ENCODE data around the gene ZGRF1.
"Not testable (repeated sequence)": the region's sequence is repeated elsewhere in the genome, so short reads cannot be mapped to it uniquely, and the experiment has no call there.

Gene ZGRF1, protein sequence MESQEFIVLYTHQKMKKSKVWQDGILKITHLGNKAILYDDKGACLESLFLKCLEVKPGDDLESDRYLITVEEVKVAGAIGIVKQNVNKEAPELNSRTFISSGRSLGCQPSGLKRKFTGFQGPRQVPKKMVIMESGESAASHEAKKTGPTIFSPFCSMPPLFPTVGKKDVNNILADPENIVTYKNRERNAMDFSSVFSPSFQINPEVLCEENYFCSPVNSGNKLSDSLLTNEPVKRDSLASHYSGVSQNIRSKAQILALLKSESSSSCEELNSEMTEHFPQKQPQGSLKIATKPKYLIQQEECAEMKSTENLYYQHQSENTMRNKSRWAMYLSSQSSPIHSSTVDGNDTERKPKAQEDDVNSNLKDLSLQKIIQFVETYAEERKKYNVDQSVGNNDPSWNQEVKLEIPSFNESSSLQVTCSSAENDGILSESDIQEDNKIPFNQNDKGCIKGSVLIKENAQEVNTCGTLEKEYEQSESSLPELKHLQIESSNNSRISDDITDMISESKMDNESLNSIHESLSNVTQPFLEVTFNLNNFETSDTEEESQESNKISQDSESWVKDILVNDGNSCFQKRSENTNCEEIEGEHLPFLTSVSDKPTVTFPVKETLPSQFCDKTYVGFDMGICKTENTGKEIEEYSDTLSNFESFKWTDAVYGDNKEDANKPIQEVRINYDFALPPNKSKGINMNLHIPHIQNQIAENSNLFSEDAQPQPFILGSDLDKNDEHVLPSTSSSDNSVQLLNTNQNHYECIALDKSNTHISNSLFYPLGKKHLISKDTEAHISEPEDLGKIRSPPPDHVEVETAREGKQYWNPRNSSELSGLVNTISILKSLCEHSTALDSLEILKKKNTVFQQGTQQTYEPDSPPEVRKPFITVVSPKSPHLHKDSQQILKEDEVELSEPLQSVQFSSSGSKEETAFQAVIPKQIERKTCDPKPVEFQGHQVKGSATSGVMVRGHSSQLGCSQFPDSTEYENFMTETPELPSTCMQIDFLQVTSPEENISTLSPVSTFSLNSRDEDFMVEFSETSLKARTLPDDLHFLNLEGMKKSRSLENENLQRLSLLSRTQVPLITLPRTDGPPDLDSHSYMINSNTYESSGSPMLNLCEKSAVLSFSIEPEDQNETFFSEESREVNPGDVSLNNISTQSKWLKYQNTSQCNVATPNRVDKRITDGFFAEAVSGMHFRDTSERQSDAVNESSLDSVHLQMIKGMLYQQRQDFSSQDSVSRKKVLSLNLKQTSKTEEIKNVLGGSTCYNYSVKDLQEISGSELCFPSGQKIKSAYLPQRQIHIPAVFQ (N-terminal part only)

DNA sequence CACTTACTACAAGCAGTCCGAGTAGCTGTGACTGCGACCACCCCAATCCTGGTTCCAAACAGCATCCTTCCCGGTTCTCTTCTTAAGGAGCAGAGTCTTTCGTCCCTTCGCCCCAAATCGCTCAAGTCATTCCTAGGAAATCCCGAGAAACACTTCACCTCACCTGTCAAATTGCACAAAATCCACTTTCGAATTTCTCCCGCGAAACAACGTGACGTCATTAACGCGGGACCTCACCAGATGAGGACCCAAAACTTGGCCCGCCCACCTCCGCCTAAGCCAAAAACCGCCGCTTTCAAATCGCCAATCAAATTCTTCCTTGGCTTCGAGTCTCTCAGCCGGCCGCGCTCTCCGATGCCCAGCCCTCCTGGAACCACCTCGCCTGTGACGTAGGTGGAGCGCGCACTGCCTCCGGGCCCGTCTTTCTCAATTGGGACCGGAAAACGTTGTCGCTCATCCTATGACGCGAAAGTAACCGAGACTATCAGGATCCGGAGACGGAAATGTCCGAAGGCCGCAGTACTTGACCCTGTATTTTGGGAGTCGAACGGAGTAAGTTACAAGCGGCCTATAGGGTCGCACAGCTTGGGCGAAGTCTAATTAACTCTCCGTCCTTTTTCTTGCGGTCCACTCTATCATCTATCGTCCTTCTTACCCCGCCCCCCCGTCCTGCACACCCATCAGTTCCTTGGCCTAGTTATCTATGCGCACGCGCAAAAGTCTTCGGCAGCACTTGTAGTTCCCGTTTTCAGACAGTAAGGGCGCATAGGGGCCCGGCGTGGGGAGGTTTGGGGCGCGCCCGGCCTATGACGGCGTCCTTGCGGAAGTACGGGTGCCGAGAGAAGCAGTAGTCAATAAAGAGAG is at the start of gene ZGRF1, which contains the start of gene LARP7:
Gene ZGRF1 (minus strand): TSS at position 222 of the 864 bp plus-strand sequence. CDS start 3,733 bp downstream, outside the sequence.
Gene LARP7 (plus strand): TSS at position 456 of the 864 bp plus-strand sequence. CDS start 7,527 bp downstream, outside the sequence.
- DNase-seq = peak; percentile 93

DNA sequence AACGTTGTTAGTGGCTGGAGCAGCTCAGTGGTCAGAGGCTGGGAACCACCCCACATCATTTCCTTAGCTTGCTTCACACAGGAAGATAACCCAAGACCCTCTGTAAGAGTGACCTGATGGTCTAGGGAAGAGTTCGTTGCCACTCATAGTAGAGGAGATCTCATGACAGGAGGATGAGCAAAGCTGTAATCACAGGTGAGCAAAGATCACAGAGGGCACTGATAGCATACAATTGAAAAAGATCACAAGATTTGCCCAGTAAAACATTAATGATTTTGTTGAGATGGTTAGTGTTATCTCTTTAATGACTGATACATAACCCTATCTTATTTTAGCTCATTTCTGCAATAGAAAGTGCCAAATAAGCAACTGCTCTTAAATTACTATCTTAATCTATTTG is 44.3 kb upstream of the ZGRF1 start:
- no peak for DNase-seq

DNA sequence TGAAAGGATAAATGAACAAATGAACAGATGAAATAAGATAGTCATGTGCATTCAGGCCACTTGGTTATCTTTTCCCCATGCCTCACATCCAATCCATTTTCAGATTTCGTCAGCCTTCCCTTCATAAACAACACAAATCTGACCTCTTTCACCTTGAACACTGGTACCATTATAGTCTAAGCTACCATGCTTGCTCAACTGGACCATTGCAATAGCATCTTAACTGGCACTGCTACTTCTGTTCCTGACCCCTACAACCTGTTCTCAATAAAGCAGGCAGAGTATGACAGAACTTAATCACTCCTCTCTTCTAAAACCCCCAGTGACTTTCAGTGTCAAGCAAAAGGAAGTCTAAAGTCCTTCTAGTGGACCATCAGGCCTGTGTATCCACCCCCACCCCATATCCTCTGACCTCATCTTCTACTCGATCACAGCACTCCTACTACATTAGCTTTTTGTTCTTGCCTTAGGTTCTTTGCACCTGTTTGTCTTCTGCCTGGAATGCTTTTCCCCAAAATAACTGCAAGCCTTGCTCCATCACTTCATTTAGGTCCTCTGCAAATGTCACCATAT is 40.9 kb upstream of the ZGRF1 start:
- DNase-seq = no peak

DNA sequence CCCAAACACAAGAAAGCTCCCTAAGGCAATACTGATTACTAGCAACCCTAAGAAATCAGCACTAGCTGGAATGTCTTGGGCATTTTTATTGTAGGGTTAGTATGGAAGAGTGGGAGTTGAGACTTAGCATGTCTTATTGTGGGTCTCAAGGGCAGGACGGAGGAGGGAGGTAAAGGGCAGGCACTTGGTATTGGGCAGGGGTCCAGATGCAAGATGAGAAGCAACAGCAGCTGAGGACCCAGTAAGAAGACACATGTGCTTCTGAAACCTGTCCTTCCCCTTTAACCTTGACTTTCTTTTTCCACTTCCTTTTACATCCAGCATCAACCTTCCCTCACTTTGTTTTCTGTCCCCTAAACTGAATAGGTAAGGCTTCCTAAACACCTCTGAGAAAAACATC is 37.7 kb upstream of the ZGRF1 start:
- DNase-seq = no peak

DNA sequence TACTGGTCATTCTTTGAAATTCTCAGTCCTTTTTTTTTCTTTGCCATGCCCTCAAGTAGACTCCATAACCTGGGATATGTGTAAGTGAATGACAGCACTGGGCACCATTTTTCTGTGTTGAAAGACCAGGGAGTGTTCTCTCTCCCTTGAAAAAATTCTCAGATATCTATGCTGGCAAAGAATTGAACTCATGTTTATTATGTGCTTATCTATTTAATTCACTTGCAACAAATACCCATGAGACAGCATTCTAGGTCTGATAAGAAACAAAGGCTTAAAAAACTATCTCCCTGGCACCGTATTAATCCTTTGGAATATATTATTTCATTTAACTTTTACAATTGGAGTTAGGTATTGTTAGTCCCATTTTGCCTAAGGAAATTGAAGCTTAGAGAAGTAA is 37.0 kb upstream of the ZGRF1 start:
- DNase-seq = no peak

DNA sequence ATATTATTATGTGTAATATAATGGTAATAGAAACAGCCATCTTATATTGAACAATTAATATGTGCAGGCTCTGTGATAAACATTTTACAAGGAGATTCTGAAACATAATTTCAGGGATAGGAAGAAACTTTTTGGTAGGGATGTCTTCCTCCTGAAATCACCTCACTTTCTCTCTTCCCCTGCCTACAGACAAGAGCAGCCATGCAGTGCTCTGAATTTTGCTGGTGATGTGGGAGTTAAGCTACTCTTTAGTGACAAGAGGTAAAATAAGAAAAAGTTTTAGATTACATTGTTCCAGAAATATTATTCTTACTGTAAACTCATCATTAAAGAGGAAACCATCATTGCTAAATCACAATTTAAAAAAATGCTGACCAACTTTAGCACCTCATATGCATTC is 36.4 kb upstream of the ZGRF1 start:
- no peak for DNase-seq

DNA sequence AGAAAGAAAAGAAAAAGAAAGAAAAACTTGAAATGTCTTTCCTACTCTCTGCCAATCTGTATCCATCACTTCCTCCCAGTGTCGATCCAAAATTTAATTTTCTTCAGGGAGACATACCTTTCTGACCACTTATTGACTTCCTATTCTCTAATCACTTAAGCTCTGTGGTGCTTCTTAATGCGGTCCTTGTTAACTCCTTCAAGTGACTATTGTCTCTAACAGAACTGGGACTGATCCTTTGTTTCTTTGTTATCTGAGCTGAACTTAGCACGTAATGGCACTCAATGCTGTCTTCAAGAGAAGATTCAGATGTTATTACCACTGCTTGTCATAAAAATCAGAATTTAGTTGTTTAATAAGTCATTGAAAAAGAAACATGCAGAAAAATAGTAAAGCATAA is 31.4 kb upstream of the ZGRF1 start:
- DNase-seq = no peak

DNA sequence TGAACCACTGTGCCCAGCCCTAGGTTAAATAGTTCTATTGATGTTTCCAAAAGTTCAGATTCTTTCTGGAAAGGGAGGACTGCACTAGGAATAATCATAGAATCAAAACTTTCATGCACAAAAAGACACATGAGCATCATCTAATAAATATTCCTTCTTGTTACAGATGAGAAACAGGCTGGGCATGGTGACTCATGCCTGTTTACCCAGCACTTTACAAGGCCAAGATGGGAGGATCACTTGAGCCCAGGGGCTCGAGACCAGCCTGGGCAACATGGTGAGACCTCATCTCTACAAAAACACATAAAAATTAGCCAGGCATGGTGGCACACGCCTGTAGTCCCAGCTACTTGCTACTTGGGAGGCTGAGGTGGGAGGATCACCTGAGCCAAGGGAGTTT is 27.9 kb upstream of the ZGRF1 start:
- no peak for DNase-seq

DNA sequence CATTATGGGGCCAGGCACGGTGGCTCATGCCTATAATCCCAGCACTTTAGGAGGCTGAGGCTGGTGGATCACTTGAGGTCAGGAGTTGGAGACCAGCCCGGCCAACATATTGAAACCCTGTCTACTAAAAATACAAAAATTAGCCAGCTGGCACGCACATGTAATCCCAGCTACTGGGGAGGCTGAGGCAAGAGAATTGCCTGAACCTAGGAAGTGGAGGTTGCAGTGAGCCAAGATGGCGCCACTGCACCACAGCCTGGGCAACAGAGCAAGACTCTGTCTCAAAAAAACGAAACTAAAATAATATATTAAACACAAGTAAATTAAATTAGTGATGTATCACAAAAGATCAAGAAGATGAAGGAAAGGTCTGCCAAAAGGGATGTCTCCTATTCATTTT is 19.4 kb upstream of the ZGRF1 start:
- not testable (repeated sequence) for DNase-seq

DNA sequence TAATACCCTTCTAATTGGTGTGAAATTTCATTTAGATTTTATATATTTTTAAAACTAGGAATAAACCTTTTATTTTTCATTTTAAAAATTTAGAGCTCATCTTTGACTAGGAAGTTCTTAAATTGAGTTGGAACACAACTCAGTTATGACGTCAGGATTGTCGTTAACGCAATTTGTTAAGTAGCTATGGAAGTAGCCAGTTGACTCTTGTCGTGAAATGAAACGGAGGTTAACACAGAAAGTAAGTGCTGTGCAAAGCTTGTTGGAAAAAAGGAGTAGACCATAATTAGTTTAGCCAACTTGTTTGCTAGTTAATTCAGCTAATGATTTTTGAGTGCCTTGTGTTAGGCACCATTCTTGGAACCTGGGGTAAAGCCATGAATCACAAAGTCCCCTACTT is 18.6 kb upstream of the ZGRF1 start:
- DNase-seq = no peak

DNA sequence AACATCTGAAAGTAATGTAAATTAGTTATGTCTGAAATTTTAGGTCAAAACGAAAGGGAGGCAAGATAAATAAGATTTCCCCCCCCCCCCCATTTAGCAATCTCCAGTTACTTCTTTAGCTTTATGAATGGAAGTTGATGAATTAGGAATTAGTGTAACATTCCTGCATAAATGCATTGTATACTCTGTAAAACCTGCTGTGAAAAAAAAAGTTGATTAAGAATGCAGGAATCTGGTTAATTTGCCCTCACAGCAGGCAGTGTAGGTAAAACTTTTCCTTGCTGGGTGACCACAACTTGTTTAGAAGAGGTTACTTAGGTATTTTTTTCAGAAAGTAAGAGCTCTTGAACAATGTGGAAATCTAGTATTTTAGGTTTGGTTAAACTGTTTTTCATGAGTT is 15.5 kb upstream of the ZGRF1 start:
- DNase-seq = no peak

DNA sequence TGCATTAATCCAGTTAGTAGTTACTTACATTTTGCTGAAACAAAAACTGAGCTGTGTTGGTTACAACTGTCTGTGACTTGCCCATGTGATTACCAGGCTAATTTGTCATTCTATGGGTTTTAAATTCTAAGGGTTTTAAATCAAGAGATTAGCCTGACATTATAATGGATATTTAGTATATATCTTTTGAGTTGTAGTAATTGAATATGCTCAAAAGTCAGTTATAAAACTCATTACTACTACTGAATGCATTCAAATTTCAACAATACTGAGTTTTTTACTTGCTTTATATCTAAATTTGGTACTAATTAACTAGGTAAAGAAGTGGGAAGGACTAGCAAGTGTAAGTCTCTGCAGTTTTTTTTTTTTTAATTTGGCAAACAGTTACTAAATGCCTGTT is 14.9 kb upstream of the ZGRF1 start:
- DNase-seq = no peak

DNA sequence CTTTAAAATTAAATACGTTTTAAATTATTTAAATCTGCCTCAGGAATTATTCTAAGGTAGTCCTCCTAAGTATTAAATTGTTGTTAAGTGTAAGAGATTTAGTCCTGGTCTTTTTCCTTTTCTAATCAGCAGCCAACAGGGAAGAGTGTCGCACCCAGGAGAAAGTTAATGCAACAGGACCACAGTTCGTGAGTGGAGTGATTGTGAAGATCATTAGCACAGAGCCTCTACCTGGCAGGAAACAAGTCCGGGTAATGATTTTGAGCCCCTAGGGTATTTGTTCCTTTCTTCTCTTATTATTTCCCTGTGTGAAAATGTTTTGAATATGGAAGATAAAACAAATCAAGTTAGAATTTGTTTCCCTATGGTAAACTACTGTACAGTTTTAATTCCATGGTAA is 13.6 kb upstream of the ZGRF1 start:
- no peak for DNase-seq

DNA sequence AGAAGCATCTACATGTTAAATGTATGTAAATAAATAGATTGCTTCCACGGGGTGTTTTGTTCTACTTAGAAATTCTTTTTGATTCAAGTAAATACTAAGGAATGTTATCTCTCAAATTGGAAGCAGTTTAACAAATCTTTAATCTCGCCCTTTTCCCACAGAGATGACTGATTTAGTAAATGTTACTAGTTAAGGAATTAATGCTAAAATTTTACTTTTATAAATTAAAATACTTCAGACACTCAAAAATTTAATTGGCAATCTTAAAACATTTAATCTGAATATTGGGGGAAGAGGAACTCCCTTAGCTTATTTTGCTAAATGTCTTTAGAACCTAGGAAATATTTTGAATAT is 12.3 kb upstream of the ZGRF1 start:
- DNase-seq = no peak

DNA sequence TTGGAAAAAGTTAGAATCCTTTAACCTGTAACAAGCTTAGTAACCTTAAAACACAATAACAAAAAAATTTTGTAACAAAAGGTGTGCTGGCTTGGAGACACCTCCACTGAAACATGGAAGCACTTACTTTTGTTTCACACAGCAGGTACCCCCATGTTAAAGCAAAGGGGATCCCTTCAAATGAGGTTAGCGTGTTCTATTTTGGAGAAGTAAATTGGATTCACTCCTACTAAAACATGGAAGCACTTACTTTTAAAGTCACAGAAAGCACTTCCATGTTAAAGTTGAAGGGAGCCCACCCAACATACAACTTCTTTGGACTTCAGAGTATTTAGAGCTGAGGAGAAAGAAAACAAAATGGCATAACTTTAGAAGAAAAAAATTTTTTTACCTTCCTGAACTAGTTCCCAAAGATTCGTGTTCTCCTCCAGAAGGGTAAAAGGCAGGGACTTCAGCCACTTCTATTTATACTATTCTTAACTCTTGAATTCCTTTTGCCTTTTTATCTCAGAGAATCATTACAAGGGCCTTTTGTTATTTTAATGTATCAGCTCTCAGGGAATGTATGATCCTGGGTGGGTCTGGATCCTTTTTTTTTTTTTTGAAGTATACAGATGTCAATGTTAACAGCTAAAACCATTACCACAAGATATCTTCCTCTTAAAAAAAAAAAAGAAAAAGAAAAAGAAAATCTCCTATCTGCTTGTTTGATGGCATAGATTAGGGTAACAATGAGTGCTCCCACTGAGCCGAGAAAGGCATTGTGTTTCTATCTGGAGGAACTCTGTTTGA is 11.8 kb upstream of the ZGRF1 start:
- no peak for DNase-seq

DNA sequence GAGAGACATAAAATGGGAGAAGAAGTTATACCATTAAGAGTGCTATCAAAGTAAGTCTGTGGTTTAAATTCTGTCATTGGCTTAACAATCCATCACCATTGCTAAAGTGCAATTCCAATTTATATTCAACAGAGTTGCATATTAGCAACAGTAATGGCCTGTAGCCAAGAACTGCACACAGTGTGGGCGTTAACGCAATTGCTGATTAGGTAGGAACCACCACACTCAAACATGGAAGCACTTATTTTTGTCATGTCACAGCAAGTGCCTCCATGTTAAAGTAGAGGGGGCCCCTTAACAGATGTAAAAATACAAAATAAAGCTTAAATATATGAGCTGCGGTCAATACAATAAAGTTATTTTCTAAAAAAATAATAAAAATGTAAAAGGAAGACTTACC is 11.1 kb upstream of the ZGRF1 start:
- DNase-seq = no peak

DNA sequence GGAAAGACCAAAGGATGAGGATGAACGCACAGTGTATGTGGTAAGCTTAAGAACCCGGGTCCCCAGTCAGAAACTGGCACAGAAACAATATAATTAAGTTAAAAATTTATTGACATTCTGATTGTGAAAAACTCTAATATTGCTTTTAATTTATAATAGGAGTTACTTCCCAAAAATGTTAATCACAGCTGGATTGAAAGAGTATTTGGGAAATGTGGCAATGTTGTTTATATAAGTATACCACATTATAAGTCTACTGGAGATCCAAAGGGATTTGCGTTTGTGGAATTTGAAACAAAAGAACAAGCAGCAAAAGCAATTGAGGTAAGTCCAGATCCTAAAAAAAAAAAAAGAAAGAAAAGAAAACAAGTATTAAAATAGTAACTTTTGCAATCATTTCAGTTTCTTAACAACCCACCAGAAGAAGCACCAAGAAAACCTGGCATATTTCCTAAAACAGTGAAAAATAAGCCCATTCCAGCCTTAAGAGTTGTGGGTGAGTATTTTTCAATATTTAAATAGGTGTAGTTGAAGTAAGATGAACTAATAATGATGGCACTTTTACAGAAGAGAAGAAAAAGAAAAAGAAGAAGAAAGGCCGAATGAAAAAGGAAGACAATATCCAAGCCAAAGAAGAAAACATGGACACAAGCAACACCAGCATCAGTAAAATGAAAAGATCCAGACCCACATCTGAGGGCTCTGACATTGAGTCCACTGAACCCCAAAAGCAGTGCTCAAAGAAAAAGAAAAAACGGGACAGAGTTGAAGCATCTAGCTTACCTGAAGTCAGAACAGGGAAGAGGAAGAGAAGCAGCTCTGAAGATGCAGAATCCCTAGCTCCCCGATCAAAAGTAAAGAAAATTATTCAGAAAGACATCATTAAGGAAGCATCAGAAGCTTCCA is 10.2 kb upstream of the ZGRF1 start:
- no peak for DNase-seq

DNA sequence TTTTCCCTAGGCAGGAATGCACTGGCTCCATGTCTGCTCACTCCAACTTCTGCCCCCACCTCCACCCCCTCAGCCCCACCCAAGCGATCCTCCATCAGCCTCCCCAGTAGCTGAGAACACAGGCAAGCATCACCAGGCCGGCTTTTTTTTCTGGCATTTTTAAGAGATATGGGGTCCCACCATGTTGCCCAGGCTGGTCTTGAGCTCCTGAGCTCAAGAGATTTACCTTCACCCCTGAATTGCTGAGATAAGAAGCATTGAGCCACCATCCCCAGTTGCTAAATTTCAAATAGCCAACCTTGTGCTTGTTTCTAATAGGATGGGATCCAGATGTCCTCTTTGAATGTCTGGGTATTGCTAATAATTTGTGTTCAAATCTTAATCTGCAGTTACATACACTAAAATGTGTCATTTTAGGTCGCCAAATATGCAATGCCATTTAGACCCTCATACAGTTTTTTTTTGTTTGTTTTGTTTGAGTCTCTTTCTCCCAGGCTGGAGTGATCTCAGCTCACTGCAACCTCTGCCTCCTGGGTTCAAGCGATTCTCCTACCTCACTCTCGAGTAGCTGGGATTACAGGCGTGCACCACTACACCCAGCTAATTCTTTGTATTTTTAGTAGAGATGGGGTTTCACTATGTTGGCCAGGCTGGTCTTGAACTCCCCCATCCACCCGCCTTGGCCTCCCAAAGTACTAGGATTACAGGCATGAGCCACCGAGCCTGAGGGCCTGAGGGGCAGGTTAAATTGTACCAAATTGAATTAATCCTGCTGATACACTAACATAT is 9.0 kb upstream of the ZGRF1 start:
- no peak for DNase-seq

Measured in stimulated activated CD4-positive, alpha-beta T cell treated with anti-CD3 and anti-CD28 coated beads, Interleukin-12 subunit alpha, Interleukin-12 subunit beta, amount 100 ng/mL, for 4 hours (primary cell).